DOHH2 (cell line): ENCODE measurements around the gene TACC2.

Experiments used
- H3F3A ChIP-seq: fragments of 200-600 bp; sonication (generic), shearing (Covaris generic); 2 replicates; pipeline ENCODE4 v1.6.0; 2016; ENCODE audit warnings: antibody characterized with exemption, mild to moderate bottlenecking; ENCODE audit not compliant: control insufficient read depth, insufficient read depth
- H3K27ac ChIP-seq: fragments of 200-600 bp; sonication (generic); 2 replicates; pipeline ENCODE4 v1.5.1; 2014; ENCODE audit warnings: low read depth, mild to moderate bottlenecking, low read length, moderate library complexity
- H3K27me3 ChIP-seq: fragments of 200-600 bp; sonication (generic); 2 replicates; pipeline ENCODE4 v1.6.1; 2014; ENCODE audit warnings: mild to moderate bottlenecking, low read length, mixed read lengths; ENCODE audit not compliant: control insufficient read depth
- H3K36me3 ChIP-seq: fragments of 200-600 bp; sonication (generic); 2 replicates; pipeline ENCODE4 v1.6.1; 2014; ENCODE audit warnings: mild to moderate bottlenecking, low read length, moderate library complexity, mixed read lengths; ENCODE audit not compliant: control insufficient read depth
- H3K4me1 ChIP-seq: fragments of 200-600 bp; sonication (generic); 2 replicates; pipeline ENCODE4 v1.6.1; 2014; ENCODE audit warnings: mild to moderate bottlenecking, low read length, mixed read lengths; ENCODE audit not compliant: control insufficient read depth
- H3K4me2 ChIP-seq: fragments of 200-600 bp; sonication (generic); 2 replicates; pipeline ENCODE4 v1.6.0; 2014; ENCODE audit warnings: mild to moderate bottlenecking, low read length, moderate library complexity
- H3K4me3 ChIP-seq: fragments of 200-600 bp; sonication (generic); 2 replicates; pipeline ENCODE4 v1.5.1; 2014; ENCODE audit warnings: mild to moderate bottlenecking, low read length, mixed read lengths
- H3K79me2 ChIP-seq: fragments of 200-600 bp; sonication (generic); 2 replicates; pipeline ENCODE4 v1.6.1; 2014; ENCODE audit warnings: mild to moderate bottlenecking, low read length, mixed read lengths; ENCODE audit not compliant: control insufficient read depth
- H3K9me2 ChIP-seq: fragments of 200-600 bp; sonication (generic); replicated peaks from 2 replicates; pipeline ENCODE4 v1.6.1; 2014; ENCODE audit warnings: mild to moderate bottlenecking, low read length, mixed read lengths; ENCODE audit not compliant: control insufficient read depth
- H3K9me3 ChIP-seq: fragments of 200-600 bp; sonication (generic); 2 replicates; pipeline ENCODE4 v1.6.1; 2014; ENCODE audit warnings: antibody characterized with exemption, low read length, mixed read lengths; ENCODE audit not compliant: control insufficient read depth, insufficient read depth
- H4K20me1 ChIP-seq: fragments of 200-600 bp; sonication (generic); 2 replicates; pipeline ENCODE4 v1.6.0; 2014; ENCODE audit warnings: low read depth, mild to moderate bottlenecking, antibody characterized with exemption, low read length, moderate library complexity; ENCODE audit not compliant: control insufficient read depth, insufficient read depth
- EZH2phosphoT487 ChIP-seq: fragments of 200-600 bp; sonication (generic); IDR thresholded peaks from 2 replicates; pipeline ENCODE4 v1.6.1; 2017; ENCODE audit warnings: borderline replicate concordance, mild to moderate bottlenecking, antibody characterized with exemption, low read length, moderate library complexity, mixed read lengths
- TF ChIP-seq, protein P1 (sequence below): fragments of 200-600 bp; sonication (generic); IDR thresholded peaks from one replicate; pipeline ENCODE4 v1.5.1; 2014; ENCODE audit warnings: antibody characterized with exemption, mild to moderate bottlenecking, low read depth, low read length; ENCODE audit not compliant: poor library complexity, severe bottlenecking

The TACC2 gene

DNA sequence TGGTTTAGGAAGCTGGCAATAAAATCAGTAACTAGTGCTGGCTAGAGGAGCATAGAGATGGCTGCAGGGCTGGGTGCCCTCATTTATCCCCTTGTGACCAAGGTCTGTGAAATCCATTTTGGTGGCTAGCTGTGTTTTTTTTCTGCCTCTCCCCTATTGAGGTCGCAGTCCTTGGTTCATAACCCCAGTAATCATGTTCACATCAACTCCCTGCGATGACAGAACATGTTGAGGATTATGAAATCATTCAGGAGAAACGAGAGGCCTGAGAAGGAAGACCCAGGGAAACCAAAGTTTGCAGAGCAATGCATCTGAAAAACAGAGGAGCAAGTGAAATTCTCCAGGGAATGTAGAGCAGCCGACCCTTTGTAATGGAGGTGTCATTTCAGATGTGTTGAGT lies 126.9 kb downstream of the TACC2 start:
- Histone ChIP-seq H3K9me3 (no peaks in the 10 kb centered on the region), H3K4me2 (no peak overlapping the region), H3K36me3 (no peaks in the 10 kb centered on the region), H3K4me1 (no peaks in the 10 kb centered on the region), H4K20me1 (no peaks in the 10 kb centered on the region), H3K9me2 (no peaks in the 10 kb centered on the region), H3K4me3 (no peak overlapping the region), H3K79me2 (no peaks in the 10 kb centered on the region), H3K27ac (no peak overlapping the region), H3F3A (no peaks in the 10 kb centered on the region), H3K27me3 (no peaks in the 10 kb centered on the region)
- TF ChIP-seq, protein P1, sequence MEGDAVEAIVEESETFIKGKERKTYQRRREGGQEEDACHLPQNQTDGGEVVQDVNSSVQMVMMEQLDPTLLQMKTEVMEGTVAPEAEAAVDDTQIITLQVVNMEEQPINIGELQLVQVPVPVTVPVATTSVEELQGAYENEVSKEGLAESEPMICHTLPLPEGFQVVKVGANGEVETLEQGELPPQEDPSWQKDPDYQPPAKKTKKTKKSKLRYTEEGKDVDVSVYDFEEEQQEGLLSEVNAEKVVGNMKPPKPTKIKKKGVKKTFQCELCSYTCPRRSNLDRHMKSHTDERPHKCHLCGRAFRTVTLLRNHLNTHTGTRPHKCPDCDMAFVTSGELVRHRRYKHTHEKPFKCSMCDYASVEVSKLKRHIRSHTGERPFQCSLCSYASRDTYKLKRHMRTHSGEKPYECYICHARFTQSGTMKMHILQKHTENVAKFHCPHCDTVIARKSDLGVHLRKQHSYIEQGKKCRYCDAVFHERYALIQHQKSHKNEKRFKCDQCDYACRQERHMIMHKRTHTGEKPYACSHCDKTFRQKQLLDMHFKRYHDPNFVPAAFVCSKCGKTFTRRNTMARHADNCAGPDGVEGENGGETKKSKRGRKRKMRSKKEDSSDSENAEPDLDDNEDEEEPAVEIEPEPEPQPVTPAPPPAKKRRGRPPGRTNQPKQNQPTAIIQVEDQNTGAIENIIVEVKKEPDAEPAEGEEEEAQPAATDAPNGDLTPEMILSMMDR: no peak
- no peak for TF ChIP-seq EZH2phosphoT487

DNA sequence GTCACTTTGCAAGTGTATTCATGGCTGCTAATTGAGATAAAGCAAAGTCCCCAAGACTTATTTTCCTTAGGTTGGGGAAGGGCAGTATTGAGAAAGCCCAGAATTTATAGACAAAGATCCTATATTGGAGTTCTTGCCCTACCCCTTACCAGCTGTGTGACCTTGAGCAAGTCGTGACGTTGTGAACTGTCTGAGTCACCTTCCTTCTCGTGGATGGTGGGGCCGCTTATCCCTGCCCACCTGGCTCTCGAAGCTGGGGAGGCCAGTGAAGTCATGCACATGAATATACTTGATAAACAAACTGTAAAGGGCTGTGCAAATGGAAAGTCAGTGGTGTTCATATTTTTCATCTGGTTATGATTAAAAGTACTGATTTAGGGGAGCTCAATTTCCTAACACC lies 127.4 kb downstream of the TACC2 start:
- H3K79me2 ChIP-seq: no peaks in the 10 kb centered on the region
- H3K36me3 ChIP-seq: no peaks in the 10 kb centered on the region
- no peaks in the 10 kb centered on the region for H3K4me1 ChIP-seq
- no peaks in the 10 kb centered on the region for H4K20me1 ChIP-seq
- H3K9me3 ChIP-seq: no peaks in the 10 kb centered on the region
- TF ChIP-seq EZH2phosphoT487: no peak
- TF ChIP-seq, protein P1: no peak
- no peak overlapping the region for H3K27ac ChIP-seq
- no peak overlapping the region for H3K4me3 ChIP-seq
- H3K9me2 ChIP-seq: no peaks in the 10 kb centered on the region
- H3F3A ChIP-seq: no peaks in the 10 kb centered on the region
- H3K4me2 ChIP-seq: no peak overlapping the region
- H3K27me3 ChIP-seq: no peaks in the 10 kb centered on the region

DNA sequence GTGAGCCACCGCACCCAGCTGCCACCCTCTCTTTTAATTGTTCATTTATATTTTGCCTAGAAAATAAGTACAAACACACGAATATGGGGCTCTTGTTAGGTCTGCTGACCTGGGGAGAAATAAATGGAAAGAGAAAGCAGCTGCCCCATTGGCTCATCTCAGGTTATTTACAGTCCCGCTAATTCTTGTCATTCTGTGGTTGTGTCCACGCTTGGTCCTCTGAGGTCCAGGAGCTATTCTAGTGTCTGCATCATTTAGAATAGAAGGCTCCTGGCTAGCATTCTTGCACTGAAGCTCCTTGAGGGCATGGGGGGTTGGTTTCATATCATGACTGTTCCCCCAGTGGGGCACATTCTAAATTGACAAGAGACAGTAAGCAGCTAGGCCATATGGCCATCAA lies 128.5 kb downstream of the TACC2 start:
- no peaks in the 10 kb centered on the region for H3K79me2 ChIP-seq

More for the DNA sequence above, 128.5 kb downstream of the TACC2 start:
- H3K27ac ChIP-seq: no peak overlapping the region
- no peaks in the 10 kb centered on the region for H4K20me1 ChIP-seq
- no peaks in the 10 kb centered on the region for H3K9me2 ChIP-seq
- no peaks in the 10 kb centered on the region for H3K4me1 ChIP-seq
- no peaks in the 10 kb centered on the region for H3F3A ChIP-seq
- H3K4me2 ChIP-seq: no peak overlapping the region
- H3K27me3 ChIP-seq: no peaks in the 10 kb centered on the region
- TF ChIP-seq, protein P1: no peak
- TF ChIP-seq EZH2phosphoT487: no peak
- no peaks in the 10 kb centered on the region for H3K9me3 ChIP-seq
- H3K4me3 ChIP-seq: no peak overlapping the region
- no peaks in the 10 kb centered on the region for H3K36me3 ChIP-seq
